ENCODE measurements around the gene TP53. TPM values are rescaled to one million over a fixed set of nuclear protein-coding genes. Genes with fewer than 3 reads are reported as not detected.

TP53 gene
- total RNA-seq, 6 experiments from 2014 or later, result 68.1 to 84.3 (median 75.4) TPM

DNA sequence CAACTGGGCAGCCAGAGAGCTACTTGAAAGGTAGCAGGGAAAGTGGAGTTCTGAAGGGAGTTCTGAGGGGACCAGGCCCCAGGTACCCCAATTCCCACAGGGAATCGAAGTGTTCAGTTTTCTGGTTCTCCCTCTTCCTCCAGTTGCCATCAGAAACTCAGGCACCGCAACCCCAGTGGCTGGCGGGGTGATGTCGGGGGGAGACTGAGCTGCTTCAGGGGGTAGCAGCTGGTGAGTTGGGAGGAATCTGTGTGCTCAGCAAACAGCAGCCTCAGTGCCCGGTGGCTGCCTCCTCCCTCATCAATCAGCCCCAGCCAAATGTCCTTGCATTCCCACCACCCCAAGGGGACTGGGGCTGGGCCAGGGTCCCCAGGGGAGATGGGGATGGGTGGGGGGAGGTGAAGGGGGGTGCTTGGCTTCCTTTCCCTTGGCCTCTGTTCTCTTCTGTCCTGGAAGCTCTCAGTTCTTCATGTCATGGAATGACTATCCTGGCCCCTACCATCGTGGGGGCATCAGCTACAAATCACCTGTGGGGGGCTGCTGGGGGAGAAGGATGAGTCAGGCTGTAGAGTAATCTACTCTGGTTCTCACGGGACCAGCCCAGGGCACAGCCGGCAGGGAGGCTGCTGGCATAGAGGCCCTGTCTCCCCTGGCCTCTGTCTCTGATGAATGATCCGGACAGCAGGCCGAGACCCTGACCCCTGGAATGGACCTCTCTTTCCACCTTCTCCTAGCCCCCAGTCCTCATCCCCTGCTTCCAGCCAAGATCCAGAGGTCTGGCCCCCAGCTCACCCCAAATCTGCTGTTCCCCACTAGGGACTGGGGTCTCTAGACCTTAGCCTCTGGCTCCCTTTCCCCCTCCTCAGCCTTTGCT is 27.7 kb upstream of the TP53 start:
- H3K4me3 Mint-ChIP-seq, result no peak overlapping the region
- no peak overlapping the region for H3K27ac Mint-ChIP-seq
- no peaks in the 10 kb centered on the region for H3K9me3 Mint-ChIP-seq
- TF ChIP-seq, protein P1, sequence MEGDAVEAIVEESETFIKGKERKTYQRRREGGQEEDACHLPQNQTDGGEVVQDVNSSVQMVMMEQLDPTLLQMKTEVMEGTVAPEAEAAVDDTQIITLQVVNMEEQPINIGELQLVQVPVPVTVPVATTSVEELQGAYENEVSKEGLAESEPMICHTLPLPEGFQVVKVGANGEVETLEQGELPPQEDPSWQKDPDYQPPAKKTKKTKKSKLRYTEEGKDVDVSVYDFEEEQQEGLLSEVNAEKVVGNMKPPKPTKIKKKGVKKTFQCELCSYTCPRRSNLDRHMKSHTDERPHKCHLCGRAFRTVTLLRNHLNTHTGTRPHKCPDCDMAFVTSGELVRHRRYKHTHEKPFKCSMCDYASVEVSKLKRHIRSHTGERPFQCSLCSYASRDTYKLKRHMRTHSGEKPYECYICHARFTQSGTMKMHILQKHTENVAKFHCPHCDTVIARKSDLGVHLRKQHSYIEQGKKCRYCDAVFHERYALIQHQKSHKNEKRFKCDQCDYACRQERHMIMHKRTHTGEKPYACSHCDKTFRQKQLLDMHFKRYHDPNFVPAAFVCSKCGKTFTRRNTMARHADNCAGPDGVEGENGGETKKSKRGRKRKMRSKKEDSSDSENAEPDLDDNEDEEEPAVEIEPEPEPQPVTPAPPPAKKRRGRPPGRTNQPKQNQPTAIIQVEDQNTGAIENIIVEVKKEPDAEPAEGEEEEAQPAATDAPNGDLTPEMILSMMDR (IDR thresholded peaks at IDR 0.05), result no peak
- peaks cover 36% of the 10 kb centered on the region for H3K27me3 Mint-ChIP-seq (ENCODE audit: insufficient read depth)
- H3K4me1 Mint-ChIP-seq (ENCODE audit: low read depth), result peaks cover 15% of the 10 kb centered on the region
- DNase-seq, result no peak
- H3K36me3 Mint-ChIP-seq (ENCODE audit: low read depth), result no peaks in the 10 kb centered on the region

DNA sequence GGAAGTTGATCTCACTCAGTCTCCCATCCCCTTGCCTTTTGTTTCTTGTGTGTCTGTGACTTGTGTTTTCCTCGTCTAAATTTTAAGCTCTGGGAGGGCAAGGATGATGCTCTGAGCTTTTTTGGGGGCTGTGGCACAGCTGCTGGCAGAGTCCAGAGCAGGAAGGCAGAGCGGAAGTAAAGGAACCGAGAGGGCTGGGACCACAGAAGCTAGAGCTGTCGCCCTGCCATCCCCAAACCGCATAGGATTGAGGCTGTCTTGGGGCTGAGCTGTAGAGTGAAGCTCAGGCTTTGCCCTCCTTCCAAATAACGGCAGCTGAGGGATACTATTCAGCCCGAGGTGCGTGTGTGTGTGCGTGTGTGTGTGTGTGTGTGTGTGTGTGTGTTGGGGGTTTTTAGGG is 26.5 kb upstream of the TP53 start:
- Mint-ChIP-seq H3K9me3 (no peaks in the 10 kb centered on the region), H3K36me3 (ENCODE audit: low read depth) (no peaks in the 10 kb centered on the region), H3K4me3 (no peak overlapping the region), H3K27me3 (ENCODE audit: insufficient read depth) (peaks cover 27% of the 10 kb centered on the region), H3K4me1 (ENCODE audit: low read depth) (peaks cover 15% of the 10 kb centered on the region), H3K27ac (no peak overlapping the region)
- no peak for DNase-seq
- TF ChIP-seq, protein P1 (IDR thresholded peaks at IDR 0.05), result no peak

DNA sequence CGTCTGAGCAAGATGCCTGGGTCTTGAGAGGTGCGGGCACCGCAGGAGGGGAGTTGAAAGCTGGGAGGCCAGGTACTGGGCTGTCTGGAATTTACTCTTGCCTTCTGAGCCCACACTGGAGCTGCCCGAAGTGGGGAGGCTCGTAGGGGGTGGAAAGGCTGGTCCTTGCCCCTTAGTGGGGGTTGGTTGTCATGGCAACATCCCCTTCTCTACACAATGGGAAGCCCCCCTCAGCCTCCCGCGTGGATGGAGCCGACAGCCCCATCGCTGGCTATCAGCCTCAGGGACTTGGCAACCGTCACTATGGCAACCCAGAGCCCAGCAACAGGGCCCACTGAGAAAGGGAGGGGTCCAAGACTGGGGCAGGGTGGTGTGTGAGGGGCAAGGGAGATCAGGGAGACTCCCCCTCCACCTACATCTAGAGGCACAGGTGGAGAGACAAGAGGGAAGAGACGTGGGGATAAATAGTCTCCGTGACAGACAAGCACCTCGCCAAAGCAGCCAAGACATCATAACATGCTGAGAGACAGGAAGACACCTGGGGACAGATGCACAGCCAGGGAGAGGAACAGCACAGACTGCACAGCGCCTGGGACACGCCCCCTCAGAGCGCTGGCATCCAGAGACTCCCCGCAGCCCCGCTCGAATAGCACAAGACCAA is 25.0 kb upstream of the TP53 start:
- TF ChIP-seq, protein P1 (IDR thresholded peaks at IDR 0.05), result no peak
- Mint-ChIP-seq H3K4me1 (ENCODE audit: low read depth) (peaks cover 15% of the 10 kb centered on the region), H3K9me3 (no peaks in the 10 kb centered on the region), H3K4me3 (no peak overlapping the region), H3K27me3 (ENCODE audit: insufficient read depth) (peaks cover 29% of the 10 kb centered on the region), H3K27ac (no peak overlapping the region), H3K36me3 (ENCODE audit: low read depth) (no peaks in the 10 kb centered on the region)
- DNase-seq, result no peak

DNA sequence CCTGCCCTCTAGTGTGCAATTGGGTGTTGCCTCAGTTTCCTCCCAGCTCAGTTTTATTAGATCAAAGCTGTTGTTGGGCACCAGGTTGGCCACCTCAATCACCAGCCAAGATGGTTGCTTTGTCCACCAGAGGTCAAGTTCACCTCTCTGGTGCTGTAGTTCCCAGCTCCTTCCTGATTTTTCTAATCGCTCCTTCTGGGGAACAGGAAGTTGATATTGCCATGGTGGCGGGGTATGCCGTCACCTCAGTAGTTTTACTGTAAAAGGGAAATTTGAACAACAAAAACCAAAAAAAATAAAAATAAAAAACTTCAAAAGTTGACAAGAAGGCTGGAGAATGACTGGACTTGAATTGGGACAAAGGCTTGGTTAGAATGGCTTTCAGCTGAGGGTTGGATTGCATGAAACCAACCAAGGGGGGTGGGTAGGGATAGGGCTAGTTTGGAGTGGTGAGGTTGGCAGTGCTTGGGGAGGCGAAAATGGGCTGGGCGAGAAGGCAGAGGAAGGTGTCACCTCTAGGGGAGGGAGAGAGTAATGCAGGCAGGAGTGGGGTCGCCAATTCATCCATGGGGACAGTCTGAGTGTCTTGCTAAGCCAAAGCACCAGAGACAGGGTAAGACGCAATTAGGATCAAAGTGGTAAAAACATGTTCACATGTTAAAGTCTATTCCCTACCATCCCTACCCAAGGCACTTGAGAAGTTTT is 23.9 kb upstream of the TP53 start:
- Mint-ChIP-seq H3K4me1 (ENCODE audit: low read depth) (peaks cover 9% of the 10 kb centered on the region), H3K27me3 (ENCODE audit: insufficient read depth) (peaks cover 36% of the 10 kb centered on the region), H3K9me3 (no peaks in the 10 kb centered on the region), H3K4me3 (no peak overlapping the region), H3K36me3 (ENCODE audit: low read depth) (no peaks in the 10 kb centered on the region), H3K27ac (no peak overlapping the region)
- DNase-seq, result no peak
- TF ChIP-seq, protein P1 (IDR thresholded peaks at IDR 0.05), result peak; percentile 49

DNA sequence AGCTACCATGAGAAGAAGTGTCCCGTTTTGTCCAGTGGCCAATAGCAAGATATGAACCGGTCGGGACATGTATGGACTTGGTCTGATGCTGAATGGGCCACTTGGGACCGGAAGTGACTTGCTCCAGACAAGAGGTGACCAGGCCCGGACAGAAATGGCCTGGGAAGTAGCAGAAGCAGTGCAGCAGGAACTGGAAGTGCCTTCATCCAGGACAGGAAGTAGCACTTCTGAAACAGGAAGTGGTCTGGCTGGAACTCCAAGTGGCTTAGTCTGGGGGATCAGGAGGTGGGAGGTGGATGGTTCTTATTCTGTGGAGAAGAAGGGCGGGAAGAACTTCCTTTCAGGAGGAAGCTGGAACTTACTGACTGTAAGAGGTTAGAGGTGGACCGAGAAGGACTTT is 23.0 kb upstream of the TP53 start:
- Mint-ChIP-seq H3K4me3 (no peak overlapping the region), H3K9me3 (no peaks in the 10 kb centered on the region), H3K4me1 (ENCODE audit: low read depth) (peaks cover 12% of the 10 kb centered on the region; the same call in 1 of the 2 replicates), H3K36me3 (ENCODE audit: low read depth) (no peaks in the 10 kb centered on the region), H3K27ac (no peak overlapping the region), H3K27me3 (ENCODE audit: insufficient read depth) (peaks cover 42% of the 10 kb centered on the region)
- TF ChIP-seq, protein P1 (IDR thresholded peaks at IDR 0.05), result no peak
- no peak for DNase-seq
